ENCODE measurements around the gene LSAMP.

GRCh38 chr3:116020989-116021388 lies 424.3 kb downstream of the LSAMP start:
- no peak for TF ChIP-seq CTCF (tag by site-specific recombination; IDR thresholded peaks at IDR 0.05)
- TF ChIP-seq ZNF24 (tag by site-specific recombination; IDR thresholded peaks at IDR 0.05): no peak
- no peak for TF ChIP-seq ZNF354C (tag by site-specific recombination; IDR thresholded peaks at IDR 0.05; ENCODE audit: borderline replicate concordance, low read depth)
- no peak for TF ChIP-seq ZBTB21 (tag by site-specific recombination; IDR thresholded peaks at IDR 0.05)
- no peak for TF ChIP-seq GLI4 (tag by site-specific recombination; IDR thresholded peaks at IDR 0.05)
- TF ChIP-seq ZNF114 (tag by site-specific recombination; IDR thresholded peaks at IDR 0.05): no peak
